Activated CD8-positive, alpha-beta memory T cell treated with anti-CD3 and anti-CD28 coated beads for 36 hours (primary cell): ENCODE data around the gene PRIMPOL. TPM values are rescaled to one million over a fixed set of nuclear protein-coding genes. Genes with fewer than 3 reads are reported as not detected.
"Not testable (repeated sequence)": the region's sequence is repeated elsewhere in the genome, so short reads cannot be mapped to it uniquely, and the experiment has no call there.

ENCODE experiments used
- CTCF ChIA-PET: fragments of 350-600 bp; sonication (Branson Sonifier 250); formaldehyde crosslinking; loops from one replicate; lab custom pipeline; 2021; ENCODE audit warnings: antibody characterized with exemption; lab: Charles Lee
- POLR2A ChIA-PET: fragments of 350-600 bp; sonication (Branson Sonifier 250); formaldehyde crosslinking; loops from one replicate; lab custom pipeline; 2021; ENCODE audit warnings: antibody characterized with exemption; lab: Charles Lee
- total RNA-seq, 2 experiments: library from RNA; stranded (reverse); gene quantifications; one replicate each; pipeline ENCODE4 v1.2.3, GENCODE V29; 2021

PRIMPOL gene
- 10 to 100 TPM; 19.2 to 22.8 TPM for total RNA-seq

- ChIA-PET POLR2A (interaction anchor here (0.7 to 2.7 kb wide), 10 partner anchors 10 to 385 kb away, joined by 3 to 16 read pairs (median 5); partner anchors contain the start of genes CENPU and IRF2), CTCF (interaction anchor here (0.8 to 1.0 kb wide), 5 partner anchors 11 to 382 kb away, joined by 3 read pairs; partner anchors contain the start of gene CENPU)
Observed at GRCh38 chr4:184649026-184649970, at the start of gene PRIMPOL, which contains the start of gene CASP3. Gene PRIMPOL (plus strand): TSS chr4:184649738. CDS start chr4:184657141, 7,403 bp downstream. Gene CASP3 (minus strand): TSS chr4:184649447. CDS start chr4:184638453, 10,994 bp downstream.

GRCh38 chr4:184600982-184601381 lies 48.6 kb upstream of the PRIMPOL start:
- POLR2A ChIA-PET = not testable (repeated sequence)

DNA sequence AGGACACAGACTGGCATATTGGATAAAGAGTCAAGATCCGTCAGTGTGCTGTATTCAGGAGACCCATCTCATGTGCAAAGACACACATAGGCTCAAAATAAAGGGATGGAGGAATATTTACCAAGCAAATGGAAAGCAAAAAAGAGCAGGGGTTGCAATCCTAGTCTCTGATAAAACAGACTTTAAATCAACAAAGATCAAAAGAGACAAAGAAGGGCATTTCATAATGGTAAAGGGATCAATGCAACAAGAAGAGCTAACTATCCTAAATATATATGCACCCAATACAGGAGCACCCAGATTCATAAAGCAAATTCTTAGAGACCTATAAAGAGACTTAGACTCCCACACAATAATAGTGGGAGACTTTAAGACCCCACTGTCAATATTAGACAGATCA lies 46.7 kb upstream of the PRIMPOL start:
- POLR2A ChIA-PET, CTCF ChIA-PET: not testable (repeated sequence)

More at GRCh38 chr4:184600982-184601381, 48.6 kb upstream of the PRIMPOL start:
- CTCF ChIA-PET = interaction anchor here (1.0 kb wide), 1 partner anchor 336 kb away, joined by 3 read pairs; no protein-coding TSS in a partner anchor

- CTCF ChIA-PET, POLR2A ChIA-PET: not testable (repeated sequence)
Observed at GRCh38 chr4:184607429-184607828, 42.1 kb upstream of the PRIMPOL start.

DNA sequence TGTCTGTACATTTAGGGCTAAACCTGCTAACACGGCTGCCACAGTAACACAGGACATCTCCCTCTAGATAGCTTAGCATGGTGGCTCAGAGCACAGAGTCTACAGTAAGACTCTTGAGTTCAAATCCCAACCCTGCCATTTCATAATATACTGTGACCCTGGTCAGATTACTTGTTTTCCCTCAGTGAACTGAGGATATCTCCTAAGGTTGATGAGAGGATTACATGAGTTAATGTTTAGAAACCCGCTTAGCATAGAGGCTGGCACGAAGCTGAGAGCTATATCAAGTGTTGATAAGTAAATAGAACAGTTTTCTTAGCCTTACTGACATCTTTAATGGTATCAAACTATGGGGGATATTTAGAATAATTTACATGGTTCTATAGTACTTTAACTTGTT lies 37.5 kb upstream of the PRIMPOL start:
- CTCF ChIA-PET = interaction anchor here (0.6 kb wide), 1 partner anchor 626 kb away, joined by 3 read pairs; no protein-coding TSS in a partner anchor
- POLR2A ChIA-PET = no interaction called here

- ChIA-PET POLR2A (no interaction called here), CTCF (interaction anchor here (0.5 kb wide), 1 partner anchor 57 kb away, joined by 4 read pairs; no protein-coding TSS in a partner anchor)
Observed at GRCh38 chr4:184613405-184613804, 36.1 kb upstream of the PRIMPOL start.

GRCh38 chr4:184614509-184614908 lies 35.0 kb upstream of the PRIMPOL start:
- ChIA-PET CTCF (interaction anchor here (1.6 kb wide), 1 partner anchor 21 kb away, joined by 3 read pairs; no protein-coding TSS in a partner anchor), POLR2A (no interaction called here)

- POLR2A ChIA-PET, CTCF ChIA-PET: not testable (repeated sequence)
Observed at GRCh38 chr4:184616168-184616567, 33.4 kb upstream of the PRIMPOL start.

GRCh38 chr4:184616633-184617551 lies 32.6 kb upstream of the PRIMPOL start:
- POLR2A ChIA-PET = no interaction called here
- CTCF ChIA-PET = no interaction called here

DNA sequence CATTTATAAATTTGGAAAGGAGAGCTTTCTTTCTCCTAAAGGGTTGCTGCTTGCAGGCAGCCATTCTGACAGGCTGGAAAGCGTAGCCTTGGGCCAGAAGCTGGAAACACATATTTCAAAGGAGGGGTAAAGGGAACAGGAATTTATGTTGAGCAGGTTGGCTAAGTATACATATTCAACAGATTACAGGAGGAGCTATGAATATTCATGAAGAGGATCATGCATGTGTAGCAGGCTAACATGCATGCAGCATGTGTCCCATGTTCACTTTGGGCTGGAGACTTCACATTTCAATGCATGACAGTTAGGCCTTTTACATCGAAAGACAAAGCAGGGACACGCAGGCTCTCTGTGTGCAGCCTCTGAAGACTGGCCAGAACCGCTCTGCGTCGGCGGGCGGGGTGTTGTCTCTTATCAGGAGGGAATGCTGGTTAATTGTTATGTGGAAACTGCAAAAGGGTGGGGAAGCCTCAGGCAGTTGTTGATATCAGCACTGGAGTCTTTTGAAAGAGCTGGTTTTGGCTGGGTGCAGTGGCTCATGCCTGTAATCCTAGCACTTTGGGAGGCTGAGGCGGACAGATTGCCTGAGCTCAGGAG lies 31.8 kb upstream of the PRIMPOL start:
- POLR2A ChIA-PET = no interaction called here
- CTCF ChIA-PET = interaction anchor here (0.6 kb wide), 1 partner anchor 40 kb away, joined by 3 read pairs; no protein-coding TSS in a partner anchor

DNA sequence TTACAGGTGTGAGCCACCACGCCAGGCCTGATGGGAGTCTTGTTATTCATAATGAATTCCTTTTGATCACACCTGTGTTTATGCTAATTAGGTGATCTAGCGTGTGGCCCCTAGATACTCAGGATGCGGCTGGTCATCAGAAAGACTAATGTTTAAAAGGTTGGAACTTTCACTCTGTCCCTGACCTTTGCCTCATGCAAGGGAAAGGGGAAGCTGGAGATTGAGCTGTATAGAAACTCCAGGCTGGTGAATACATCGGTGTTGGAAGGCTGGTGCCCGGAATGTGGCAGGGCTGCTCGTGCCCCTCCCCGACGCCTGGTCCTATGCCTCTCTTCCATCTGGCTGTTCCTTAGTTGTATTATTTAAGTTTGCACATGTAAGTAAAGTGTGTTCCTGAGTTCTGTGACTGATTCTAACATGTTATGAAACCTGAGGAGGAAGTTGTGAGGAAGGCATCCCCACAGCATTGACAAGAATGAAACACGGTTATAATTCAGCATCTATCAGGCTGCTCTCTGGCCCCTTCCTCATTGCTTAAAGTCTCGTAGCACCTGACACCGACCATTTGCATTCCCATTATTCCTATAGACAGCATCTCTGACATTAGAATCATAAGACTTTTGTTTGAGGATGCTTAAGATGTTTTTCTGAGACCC lies 29.2 kb upstream of the PRIMPOL start:
- ChIA-PET POLR2A (no interaction called here), CTCF (no interaction called here)

GRCh38 chr4:184621518-184621917 lies 28.0 kb upstream of the PRIMPOL start:
- ChIA-PET POLR2A (no interaction called here), CTCF (no interaction called here)

GRCh38 chr4:184624504-184624903 lies 25.0 kb upstream of the PRIMPOL start:
- POLR2A ChIA-PET, CTCF ChIA-PET: not testable (repeated sequence)

- ChIA-PET POLR2A (no interaction called here), CTCF (interaction anchor here (0.6 kb wide), 1 partner anchor 64 kb away, joined by 3 read pairs; no protein-coding TSS in a partner anchor)
Observed at GRCh38 chr4:184624972-184625554, 24.5 kb upstream of the PRIMPOL start.

DNA sequence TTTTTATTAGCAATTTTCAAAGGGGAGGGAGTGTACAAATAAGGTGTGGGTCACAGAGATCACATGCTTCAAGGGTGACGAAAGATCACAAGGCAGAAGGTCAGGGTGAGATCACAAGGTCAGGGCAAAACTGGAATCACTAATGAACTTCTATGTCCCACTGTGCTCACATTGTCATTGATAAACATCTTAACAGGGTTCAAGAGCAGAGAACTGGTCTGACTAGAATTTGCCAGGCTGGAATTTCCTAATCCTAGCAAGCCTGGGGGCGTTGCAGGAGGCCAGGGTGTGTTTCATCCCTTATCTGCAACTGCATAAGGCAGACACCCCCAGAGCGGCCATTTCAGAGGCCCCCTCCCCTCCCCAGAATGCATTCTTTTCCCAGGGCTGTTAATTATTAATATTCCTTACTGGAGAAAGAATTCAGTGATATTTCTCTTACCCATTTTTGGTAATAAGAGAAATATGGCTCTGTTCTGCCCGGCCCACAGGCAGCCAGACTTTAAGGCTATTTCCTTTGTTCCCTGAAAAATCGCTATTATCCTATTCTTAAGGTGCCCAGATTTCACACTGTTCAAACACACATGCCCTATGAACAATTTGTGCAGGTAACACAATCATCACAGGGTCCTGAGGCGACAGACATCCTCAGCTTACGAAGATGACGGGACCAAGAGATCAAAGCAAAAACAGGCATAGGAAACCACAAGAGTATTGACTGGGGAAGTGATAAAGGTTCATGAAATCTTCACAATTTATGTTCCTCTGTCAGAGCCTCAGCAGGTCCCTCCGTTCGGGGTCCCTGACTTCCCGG lies 23.5 kb upstream of the PRIMPOL start:
- POLR2A ChIA-PET = not testable (repeated sequence)
- CTCF ChIA-PET = interaction anchor here (0.6 to 1.0 kb wide), 2 partner anchors 9 to 65 kb away, joined by 3 read pairs; no protein-coding TSS in a partner anchor

GRCh38 chr4:184628103-184628502 lies 21.4 kb upstream of the PRIMPOL start:
- CTCF ChIA-PET = no interaction called here
- POLR2A ChIA-PET = no interaction called here

- CTCF ChIA-PET = no interaction called here
- POLR2A ChIA-PET = no interaction called here
Observed at GRCh38 chr4:184632842-184633241, 16.7 kb upstream of the PRIMPOL start.
